D721Med (cell line): ENCODE data around the gene SOAT2.
"Not testable (repeated sequence)": the region's sequence is repeated elsewhere in the genome, so short reads cannot be mapped to it uniquely, and the experiment has no call there.

Experiments
- DNase-seq: peaks from one replicate; pipeline ENCODE4 v3.0.0; 2011; ENCODE audit warnings: low spot score; ENCODE audit not compliant: insufficient read length
- FAIRE-seq: peaks from 2 replicates; lab custom pipeline; 2011; peaks lifted over from hg19 to GRCh38; lab: Jason Lieb, UNC
- CTCF ChIP-seq: IDR thresholded peaks from 2 replicates; pipeline ENCODE4 v1.5.1; 2012; ENCODE audit warnings: mild to moderate bottlenecking, control low read depth; ENCODE audit not compliant: insufficient read depth; ENCODE audit errors: missing control alignments

SOAT2 gene

GRCh38 chr12:53090554-53090953, 12.7 kb upstream of the SOAT2 start:
- FAIRE-seq (no peak), DNase-seq (peak; percentile 2)
- TF ChIP-seq CTCF: no peak

- no peak for TF ChIP-seq CTCF
- FAIRE-seq: no peak
- no peak for DNase-seq
Measured at GRCh38 chr12:53091756-53092155, 11.5 kb upstream of the SOAT2 start.

- FAIRE-seq (no peak), DNase-seq (no peak)
- no peak for TF ChIP-seq CTCF
Measured at GRCh38 chr12:53093777-53094393, 9.4 kb upstream of the SOAT2 start.

GRCh38 chr12:53094394-53094787, 8.9 kb upstream of the SOAT2 start:
- no peak for FAIRE-seq
- DNase-seq: no peak
- no peak for TF ChIP-seq CTCF

GRCh38 chr12:53094796-53095595, 8.3 kb upstream of the SOAT2 start:
- not testable (repeated sequence) for DNase-seq, FAIRE-seq

- not testable (repeated sequence) for DNase-seq, FAIRE-seq
Measured at GRCh38 chr12:53095596-53095895, 7.7 kb upstream of the SOAT2 start.

GRCh38 chr12:53096089-53096741, 7.1 kb upstream of the SOAT2 start:
- TF ChIP-seq CTCF: no peak
- DNase-seq (peak; percentile 10), FAIRE-seq (no peak)

- no peak for TF ChIP-seq CTCF
- DNase-seq (peak; percentile 5), FAIRE-seq (no peak)
Measured at GRCh38 chr12:53096759-53097158, 6.5 kb upstream of the SOAT2 start.
